Epithelial cell of proximal tubule (primary cell): ENCODE measurements around the gene ZDHHC23. TPM values are rescaled to one million over a fixed set of nuclear protein-coding genes. Genes with fewer than 3 reads are reported as not detected.
A peak's percentile ranks its signal among the peaks of the same experiment; 100 is the strongest.

Experiments used
- DNase-seq: peaks from one replicate; pipeline ENCODE4 v3.0.0-alpha.2; 2011; ENCODE audit warnings: low read depth
- H3K4me3 ChIP-seq: 2 replicates; pipeline ENCODE4 v1.5.1; 2011; ENCODE audit warnings: low read depth, mild to moderate bottlenecking, low read length
- total RNA-seq: library from RNA; depleted of rRNA; stranded (reverse); fragments of >200 nt; gene quantifications from 2 replicates; pipeline ENCODE4 v1.2.3, GENCODE V29; 2015
- TF ChIP-seq, protein P1 (sequence below): conservative IDR thresholded peaks from 2 replicates; pipeline ENCODE4 v1.5.1; 2012; ENCODE audit warnings: low read depth, mild to moderate bottlenecking, low read length

The ZDHHC23 gene, protein sequence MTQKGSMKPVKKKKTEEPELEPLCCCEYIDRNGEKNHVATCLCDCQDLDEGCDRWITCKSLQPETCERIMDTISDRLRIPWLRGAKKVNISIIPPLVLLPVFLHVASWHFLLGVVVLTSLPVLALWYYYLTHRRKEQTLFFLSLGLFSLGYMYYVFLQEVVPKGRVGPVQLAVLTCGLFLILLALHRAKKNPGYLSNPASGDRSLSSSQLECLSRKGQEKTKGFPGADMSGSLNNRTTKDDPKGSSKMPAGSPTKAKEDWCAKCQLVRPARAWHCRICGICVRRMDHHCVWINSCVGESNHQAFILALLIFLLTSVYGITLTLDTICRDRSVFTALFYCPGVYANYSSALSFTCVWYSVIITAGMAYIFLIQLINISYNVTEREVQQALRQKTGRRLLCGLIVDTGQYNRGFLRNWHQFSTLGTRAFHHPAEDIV
- total RNA-seq = 2.2 and 3.5 TPM in 2 replicates

DNA sequence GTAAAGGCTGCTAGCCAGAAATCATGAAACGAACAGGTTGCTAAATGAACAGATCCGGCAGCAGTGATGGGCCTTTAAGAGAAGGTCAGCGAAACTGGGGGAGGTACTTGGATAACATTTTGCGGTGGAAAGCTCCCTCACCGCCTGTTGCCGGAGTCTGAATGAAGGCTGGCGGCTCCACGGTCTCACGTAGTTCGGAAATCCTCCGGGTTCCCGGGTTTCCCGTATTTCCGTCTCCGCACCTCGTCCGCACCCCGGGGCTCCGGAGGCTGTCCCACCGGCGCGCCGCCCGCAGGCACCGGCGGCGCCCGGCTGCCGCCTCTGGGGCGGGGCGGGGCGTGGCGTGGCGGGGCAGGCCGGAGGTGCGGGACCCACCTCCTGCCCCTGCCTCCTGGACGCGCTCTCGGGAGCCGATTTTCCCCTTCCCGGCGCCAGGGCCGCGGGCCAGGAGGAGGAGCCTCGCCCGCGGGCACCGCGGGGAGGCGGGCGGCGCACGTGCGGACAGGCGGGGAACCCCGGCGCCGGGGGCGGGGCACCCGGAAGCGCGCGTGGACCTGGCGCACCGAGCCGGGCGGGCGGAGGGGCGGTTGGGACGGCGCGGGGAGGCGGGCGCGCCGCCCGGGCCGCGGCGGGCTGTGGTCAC is at the start of gene ZDHHC23:
Gene ZDHHC23 (plus strand): TSS at position 642 of the 643 bp plus-strand sequence. CDS start 790 bp downstream, outside the sequence.
- H3K4me3 ChIP-seq = peak within 1 kb of the TSS; percentile 77
- TF ChIP-seq, protein P1, sequence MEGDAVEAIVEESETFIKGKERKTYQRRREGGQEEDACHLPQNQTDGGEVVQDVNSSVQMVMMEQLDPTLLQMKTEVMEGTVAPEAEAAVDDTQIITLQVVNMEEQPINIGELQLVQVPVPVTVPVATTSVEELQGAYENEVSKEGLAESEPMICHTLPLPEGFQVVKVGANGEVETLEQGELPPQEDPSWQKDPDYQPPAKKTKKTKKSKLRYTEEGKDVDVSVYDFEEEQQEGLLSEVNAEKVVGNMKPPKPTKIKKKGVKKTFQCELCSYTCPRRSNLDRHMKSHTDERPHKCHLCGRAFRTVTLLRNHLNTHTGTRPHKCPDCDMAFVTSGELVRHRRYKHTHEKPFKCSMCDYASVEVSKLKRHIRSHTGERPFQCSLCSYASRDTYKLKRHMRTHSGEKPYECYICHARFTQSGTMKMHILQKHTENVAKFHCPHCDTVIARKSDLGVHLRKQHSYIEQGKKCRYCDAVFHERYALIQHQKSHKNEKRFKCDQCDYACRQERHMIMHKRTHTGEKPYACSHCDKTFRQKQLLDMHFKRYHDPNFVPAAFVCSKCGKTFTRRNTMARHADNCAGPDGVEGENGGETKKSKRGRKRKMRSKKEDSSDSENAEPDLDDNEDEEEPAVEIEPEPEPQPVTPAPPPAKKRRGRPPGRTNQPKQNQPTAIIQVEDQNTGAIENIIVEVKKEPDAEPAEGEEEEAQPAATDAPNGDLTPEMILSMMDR = no peak
- peak; percentile 9 for DNase-seq

DNA sequence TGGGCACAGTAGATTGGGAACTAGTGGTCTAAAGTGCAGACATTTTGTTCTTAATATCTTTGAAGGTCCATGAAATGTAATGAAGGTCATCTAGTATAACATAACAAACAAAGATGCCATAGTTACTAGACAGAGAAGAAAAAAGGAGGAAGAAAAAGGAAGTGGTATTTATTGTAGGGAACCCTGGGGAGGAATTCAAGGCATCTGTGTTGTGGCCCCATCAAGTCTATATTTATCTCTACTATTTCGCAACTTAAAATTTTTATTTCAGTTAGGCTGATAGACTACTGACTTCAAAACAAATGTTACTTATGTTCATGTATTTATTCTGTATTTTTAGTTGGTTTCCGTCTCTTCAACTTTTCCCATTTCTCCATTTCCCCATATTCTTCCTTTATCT is 48.9 kb upstream of the ZDHHC23 start:
- H3K4me3 ChIP-seq = no peak overlapping the region
- TF ChIP-seq, protein P1 = no peak
- no peak for DNase-seq

DNA sequence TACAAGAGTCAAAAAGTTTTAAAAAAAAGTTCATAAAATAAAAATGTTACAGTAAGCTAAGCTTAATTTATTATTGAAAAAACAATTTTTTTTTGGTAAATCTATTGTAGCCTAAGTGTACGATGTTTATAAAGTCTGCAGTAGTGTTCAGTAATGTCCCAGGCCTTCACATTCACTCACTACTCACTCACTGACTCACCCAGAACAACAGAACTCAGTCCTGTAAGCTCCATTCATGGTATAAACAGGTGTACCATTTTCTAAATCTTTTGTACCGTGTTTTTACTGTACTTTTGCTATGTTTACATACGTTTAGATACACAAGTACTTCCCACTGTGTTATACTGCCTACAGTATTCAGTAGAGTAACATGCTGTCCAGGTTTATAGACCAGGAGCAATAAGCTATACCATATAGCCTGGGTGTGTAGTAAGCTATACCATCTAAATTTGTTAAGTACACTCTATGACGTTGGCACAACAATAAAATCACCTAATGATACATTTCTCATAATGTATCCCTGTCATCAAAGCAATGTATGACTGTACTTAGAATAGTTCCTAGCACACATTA is 41.2 kb upstream of the ZDHHC23 start:
- TF ChIP-seq, protein P1 = no peak
- H3K4me3 ChIP-seq = no peak overlapping the region
- no peak for DNase-seq

DNA sequence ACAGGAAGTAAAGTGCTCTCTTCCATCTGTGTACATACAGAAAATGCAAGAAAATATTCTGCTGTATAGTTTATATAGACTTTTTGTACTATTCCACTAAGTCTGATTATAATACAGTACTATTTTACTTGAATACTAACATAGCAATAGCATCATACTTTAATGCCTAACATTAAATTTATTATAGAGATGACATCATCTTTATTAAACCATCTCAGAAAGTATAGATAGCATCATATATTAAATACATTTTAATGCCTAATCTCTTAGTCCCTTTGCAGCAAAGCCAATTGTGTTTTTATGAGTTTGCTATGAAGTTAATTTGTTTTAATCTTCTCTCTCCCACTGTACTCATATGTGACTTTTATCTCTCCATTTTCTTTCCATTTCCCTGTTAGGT is 39.7 kb upstream of the ZDHHC23 start:
- TF ChIP-seq, protein P1 = no peak
- no peak for DNase-seq
- no peak overlapping the region for H3K4me3 ChIP-seq

DNA sequence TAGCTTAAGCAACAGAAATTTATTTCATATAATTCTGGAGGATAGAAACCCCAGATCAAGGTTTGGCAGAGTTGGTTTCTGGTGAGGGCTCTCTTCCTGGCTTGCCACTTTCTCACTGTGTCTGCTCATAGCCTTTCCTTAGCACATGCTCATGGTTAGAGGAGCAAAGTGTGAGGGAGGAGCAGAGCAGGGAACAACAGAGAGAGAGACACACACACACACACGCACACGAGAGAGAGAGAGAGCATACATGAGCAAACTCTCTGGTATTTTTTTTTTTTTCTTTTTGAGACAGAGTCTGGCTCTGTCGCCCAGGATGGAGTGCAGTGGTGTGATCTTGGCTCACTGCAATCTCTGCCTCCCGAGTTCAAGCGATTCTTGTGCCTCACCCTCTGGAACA is 36.8 kb upstream of the ZDHHC23 start:
- TF ChIP-seq, protein P1 = no peak
- no peak overlapping the region for H3K4me3 ChIP-seq
- no peak for DNase-seq

DNA sequence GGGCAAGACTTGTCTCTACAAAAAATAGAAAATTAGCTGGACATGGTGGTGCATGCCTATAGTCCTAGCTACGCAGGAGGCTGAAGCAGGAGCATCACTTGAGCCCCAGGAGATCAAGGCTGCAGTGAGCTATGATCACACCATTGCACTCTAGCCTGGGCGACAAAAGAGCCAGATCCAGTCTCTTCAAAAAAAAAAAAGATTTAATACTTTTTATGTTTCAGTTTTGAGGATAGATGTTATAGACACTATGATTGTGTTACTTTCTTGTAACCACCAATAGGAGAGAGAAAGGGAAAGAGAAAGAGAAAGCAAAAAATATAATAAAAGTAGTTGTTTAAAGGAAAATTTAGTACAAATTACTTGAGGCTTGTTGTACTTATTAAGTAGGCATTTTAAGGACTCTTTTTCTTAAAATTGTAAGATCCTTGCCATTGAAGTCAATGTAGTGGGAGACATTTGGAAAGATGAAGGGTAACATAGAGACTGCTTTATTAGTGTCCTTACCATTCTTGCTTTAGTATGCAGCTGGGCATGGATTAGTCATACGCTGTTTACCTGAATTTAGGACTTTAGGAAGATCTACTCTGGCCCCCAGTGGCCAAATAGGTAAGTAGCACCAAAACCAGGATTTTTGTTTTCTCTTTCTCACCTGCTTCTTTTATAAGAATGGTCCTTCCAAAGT is 35.1 kb upstream of the ZDHHC23 start:
- DNase-seq = peak; percentile 46
- H3K4me3 ChIP-seq = no peak overlapping the region
- TF ChIP-seq, protein P1 = peak; percentile 77
